NCI-H510A (cell line): Measurements from ENCODE around the gene ASCL3.
"Not testable (repeated sequence)": the region's sequence is repeated elsewhere in the genome, so short reads cannot be mapped to it uniquely, and the experiment has no call there.

Experiments used
- DNase-seq: peaks from one replicate; lab custom pipeline; 2025; lab: John Stamatoyannopoulos, UW

The ASCL3 gene

DNA sequence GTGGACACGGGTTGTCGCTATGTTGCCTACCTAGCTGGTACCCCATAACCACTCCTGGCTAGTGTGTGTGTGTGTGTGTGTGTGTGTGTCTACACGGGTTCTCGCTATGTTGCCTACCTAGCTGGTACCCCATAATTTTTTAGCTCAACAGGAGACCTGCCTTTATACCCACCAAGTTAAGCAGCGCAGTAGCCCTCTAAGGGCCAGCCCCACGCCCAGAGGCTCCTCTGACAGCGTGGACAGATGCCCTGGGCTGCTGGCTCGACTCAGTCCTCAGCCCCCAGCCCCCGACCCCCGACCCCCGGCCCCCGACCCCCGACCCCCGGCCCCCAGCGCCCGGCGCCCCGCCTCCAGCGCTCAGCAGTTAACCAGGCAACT lies 32.2 kb downstream of the ASCL3 start:
- no peak for DNase-seq

GRCh38 chr11:8908099-8908498 lies 34.7 kb downstream of the ASCL3 start:
- DNase-seq, result no peak

DNA sequence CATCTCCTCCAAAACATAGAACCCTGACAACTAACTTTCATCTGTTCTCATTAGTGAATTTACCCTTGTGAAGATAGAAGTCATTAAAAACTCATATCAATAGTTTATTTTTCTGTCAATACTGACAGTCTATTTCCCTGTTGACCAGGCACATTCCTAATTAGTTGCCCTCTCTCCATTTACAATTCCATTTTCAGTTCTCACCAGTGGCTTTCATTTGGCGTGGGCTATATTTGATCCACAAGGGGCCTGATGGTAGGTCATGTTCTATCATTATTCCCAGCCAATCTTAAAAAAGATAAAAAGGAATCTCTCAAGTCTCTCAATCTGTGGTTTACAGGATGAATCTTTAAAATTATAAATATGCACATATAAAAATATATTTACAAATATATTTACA lies 35.7 kb downstream of the ASCL3 start:
- DNase-seq, result no peak

GRCh38 chr11:8905528-8906165 lies 37.2 kb downstream of the ASCL3 start:
- DNase-seq, result no peak

DNA sequence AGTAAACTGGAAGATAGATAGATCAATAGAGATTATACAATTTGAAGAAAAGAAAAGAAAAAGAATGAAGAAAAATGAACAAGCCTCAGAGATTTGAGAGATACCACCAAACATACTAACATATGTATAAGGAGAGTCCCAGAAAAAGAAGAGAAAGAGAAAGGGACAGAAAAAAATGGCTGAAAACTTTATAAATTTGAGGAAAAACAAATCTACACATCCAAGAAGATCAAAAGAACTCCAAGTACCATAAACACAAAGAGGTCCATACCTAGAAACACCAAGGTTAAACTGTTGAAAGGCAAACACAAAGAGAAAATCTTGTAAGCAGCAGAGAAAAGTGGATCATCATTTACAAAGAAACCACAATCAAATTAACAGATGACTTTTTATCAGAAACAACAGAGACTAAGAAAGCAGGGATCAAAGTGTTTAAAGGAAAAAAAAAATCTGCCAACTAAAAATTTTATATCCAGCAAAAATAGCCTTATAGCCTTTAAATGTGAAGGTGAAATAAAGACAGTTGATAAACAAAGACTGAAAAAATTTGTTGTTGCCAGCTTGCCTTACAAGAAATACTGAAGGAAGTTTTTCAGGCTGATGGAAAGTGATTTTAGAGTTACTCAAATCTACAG lies 43.6 kb downstream of the ASCL3 start:
- no peak for DNase-seq

GRCh38 chr11:8891185-8891584 lies 51.6 kb downstream of the ASCL3 start:
- DNase-seq, result not testable (repeated sequence)
